K562 (cell line): ENCODE measurements around the gene GRIN1. TPM values are rescaled to one million over a fixed set of nuclear protein-coding genes. Genes with fewer than 3 reads are reported as not detected.

ENCODE experiments used
- ATAC-seq: fragments of 200-7000 bp; cut with Tn5 transposase; 3 replicates; pipeline ENCODE4 v1.9.1; 2020; ENCODE audit warnings: moderate library complexity
- Bru-seq: library from RNA; stranded (reverse); fragments of 400-500 nt; gene quantifications from one replicate; lab custom pipeline; 2021; lab: Mats Ljungman, UMichigan
- BruChase-seq, 2 experiments: library from RNA; stranded (reverse); fragments of 400-500 nt; gene quantifications; one replicate each; lab custom pipeline; 2021; lab: Mats Ljungman, UMichigan
- BruUV-seq: library from RNA; stranded (reverse); fragments of 400-500 nt; replicated peaks from 2 replicates; lab custom pipeline; 2021; lab: Mats Ljungman, UMichigan
- CTCF ChIA-PET: fragments of 300-600 bp; formaldehyde crosslinking; extraction: SDS; loops from one replicate; lab custom pipeline; 2021; ENCODE audit warnings: low intra/inter-chr PET ratio; lab: Yijun Ruan, JAX
- POLR2A ChIA-PET: fragments of 300-600, 350-650 bp; sonication (Branson Sonifier 250); formaldehyde crosslinking; extraction: SDS; loops from one replicate; lab custom pipeline; 2021; ENCODE audit warnings: antibody characterized with exemption, inconsistent platforms; lab: Yijun Ruan, JAX
- DNase-seq, 4 experiments: peaks; one replicate each; pipeline versions ENCODE4 v3.0.0 to v3.0.0-alpha.2; 2011 to 2018; ENCODE audit warnings: low spot score in 3 of 4, mixed read lengths in 3 of 4; ENCODE audit errors: extremely low read depth in 1 of 4
- FAIRE-seq: peaks from 2 replicates; lab custom pipeline; 2011; peaks lifted over from hg19 to GRCh38; lab: Jason Lieb, UNC
- H2AFZ ChIP-seq: 2 replicates; pipeline ENCODE4 v1.6.0; 2011; ENCODE audit warnings: low read depth, low read length, control low read depth, inconsistent platforms
- H3K27ac ChIP-seq: fragments of 200-600 bp; 3 replicates; pipeline ENCODE4 v1.8.0; 2011; ENCODE audit warnings: low read depth, mild to moderate bottlenecking, control low read depth, inconsistent platforms, low read length, moderate library complexity, mixed read lengths; ENCODE audit errors: extremely low read depth
- H3K27me3 ChIP-seq, 2 experiments: fragments of 300-600 bp in 1 of 2; 2 replicates in 1 of 2; 3 replicates in 1 of 2; pipeline versions ENCODE4 v1.6.0 to v1.8.0; 2011; ENCODE audit warnings: inconsistent platforms in 2 of 2, low read length in 2 of 2, mild to moderate bottlenecking in 1 of 2, mixed read lengths in 1 of 2, moderate library complexity in 1 of 2; ENCODE audit not compliant: control insufficient read depth in 2 of 2, insufficient read depth in 2 of 2
- H3K36me3 ChIP-seq: fragments of 300-600 bp; 3 replicates; pipeline ENCODE4 v1.8.0; 2011; ENCODE audit warnings: mild to moderate bottlenecking, low read length, inconsistent platforms; ENCODE audit not compliant: control insufficient read depth, insufficient read depth
- H3K4me1 ChIP-seq, 2 experiments: fragments of 200-600 bp in 1 of 2; replicated peaks in 1 of 2; 2 replicates in 1 of 2; 3 replicates in 1 of 2; pipeline versions ENCODE4 v1.5.1 to v1.8.0; 2011; ENCODE audit warnings: inconsistent platforms in 2 of 2, low read length in 2 of 2, mild to moderate bottlenecking in 1 of 2, mixed read lengths in 1 of 2, moderate library complexity in 1 of 2; ENCODE audit not compliant: control insufficient read depth in 2 of 2, insufficient read depth in 2 of 2
- H3K4me2 ChIP-seq: 2 replicates; pipeline ENCODE4 v1.6.1; 2011; ENCODE audit warnings: low read length, control low read depth, inconsistent platforms, mixed read lengths; ENCODE audit not compliant: insufficient read depth
- H3K4me3 ChIP-seq: fragments of 200-600 bp; sonication (generic), shearing (Covaris generic); 2 replicates; pipeline ENCODE4 v1.5.1; 2016; ENCODE audit warnings: control low read depth, inconsistent platforms
- H3K79me2 ChIP-seq: fragments of 200-600 bp; 3 replicates; pipeline ENCODE4 v1.8.0; 2011; ENCODE audit warnings: low read length, inconsistent platforms; ENCODE audit not compliant: control insufficient read depth, insufficient read depth
- H3K9ac ChIP-seq, 2 experiments: 2 replicates each; pipeline versions ENCODE4 v1.6.0 to v1.6.1; 2011; ENCODE audit warnings: low read depth in 2 of 2, low read length in 2 of 2, control low read depth in 1 of 2, inconsistent platforms in 1 of 2, mild to moderate bottlenecking in 1 of 2, mixed read lengths in 1 of 2; ENCODE audit not compliant: insufficient read depth in 1 of 2
- H3K9me1 ChIP-seq: one replicate; pipeline ENCODE4 v1.6.0; 2011; ENCODE audit warnings: inconsistent platforms, mild to moderate bottlenecking, low read length, moderate library complexity; ENCODE audit not compliant: control insufficient read depth, insufficient read depth
- H3K9me3 ChIP-seq: replicated peaks from 2 replicates; pipeline ENCODE4 v1.5.1; 2011; ENCODE audit warnings: low read depth, low read length, inconsistent platforms; ENCODE audit not compliant: control insufficient read depth, insufficient read depth
- H4K20me1 ChIP-seq: replicated peaks from 2 replicates; pipeline ENCODE4 v1.6.1; 2011; ENCODE audit warnings: low read length, inconsistent platforms, mixed read lengths; ENCODE audit not compliant: control insufficient read depth, insufficient read depth
- ATF1 ChIP-seq, 2 experiments: fragments of 450-650 bp in 1 of 2; IDR thresholded peaks; 2 replicates each; pipeline ENCODE4 v1.6.1; 2016; ENCODE audit warnings: missing compliant biosample characterization in 1 of 2, missing genetic modification characterization in 1 of 2
- CXXC5 ChIP-seq: fragments of 250-450 bp; sonication (Bioruptor Pico); IDR thresholded peaks from 2 replicates; pipeline ENCODE4 v1.8.0; 2022; ENCODE audit warnings: inconsistent platforms, mild to moderate bottlenecking, moderate library complexity
- JUND ChIP-seq, 2 experiments: IDR thresholded peaks; 2 replicates in 1 of 2; 3 replicates in 1 of 2; pipeline ENCODE4 v1.6.1; 2011; ENCODE audit warnings: borderline replicate concordance in 2 of 2, low read depth in 2 of 2, low read length in 2 of 2, improper control_type of control experiment in 1 of 2, missing biosample characterization in 1 of 2, missing genetic modification characterization in 1 of 2, missing genetic modification reagents in 1 of 2
- MED1 ChIP-seq: sonication (generic); formaldehyde crosslinking; IDR thresholded peaks from 2 replicates; pipeline ENCODE4 v1.8.1; 2023; ENCODE audit warnings: missing genetic modification reagents, borderline replicate concordance
- MTA1 ChIP-seq: fragments of 450-650 bp; IDR thresholded peaks from 2 replicates; pipeline ENCODE4 v1.6.1; 2017; ENCODE audit warnings: borderline replicate concordance
- TBL1XR1 ChIP-seq, 2 experiments: IDR thresholded peaks; 2 replicates each; pipeline ENCODE4 v1.6.1; 2012; ENCODE audit warnings: improper control_type of control experiment in 2 of 2, low read length in 2 of 2, mild to moderate bottlenecking in 1 of 2
- WGBS: fragments of 100-300 bp; shearing (Covaris generic); methylation state at CpG from one replicate; pipeline ENCODE4 v1.1.6; 2016; ENCODE audit warnings: low coverage, mixed read lengths; ENCODE audit not compliant: insufficient coverage; ENCODE audit errors: missing lambda C conversion rate; 5-methylcytosine and 5-hydroxymethylcytosine counted together
- in situ Hi-C: fragments of 300-500 bp; cut with MboI; formaldehyde crosslinking; loops from 4 replicates; pipeline ENCODE4 v1.15.0; 2018; ENCODE audit warnings: inconsistent platforms, mixed read lengths
- intact Hi-C: fragments of 100-400 bp; cut with micrococcal nuclease; formaldehyde crosslinking; loops from 2 replicates; pipeline ENCODE4 v1.14.2; 2022
- long read RNA-seq, 3 experiments: library from polyadenylated mRNA in 2 of 3; library from RNA in 1 of 3; unstranded in 2 of 3; stranded (forward) in 1 of 3; transcript quantifications; one replicate each; pipeline ENCODE4 v2.0.0, GENCODE V29; 2019 to 2022
- polyA minus RNA-seq, 3 experiments: library from RNA; depleted of rRNA, polyadenylated mRNA; stranded (reverse); fragments of >200 nt; gene quantifications; 2 replicates each; pipeline ENCODE4 v1.2.3, GENCODE V29; 2011
- polyA plus RNA-seq, 8 experiments: library from polyadenylated mRNA; depleted of rRNA in 4 of 8; stranded (reverse) in 5 of 8; unstranded in 3 of 8; fragments of >200 nt; fragmentation: Nextera tagmentation in 2 of 8; fragmentation: Illumina TruSeq in 1 of 8; extraction: Ambion mirVana in 2 of 8; extraction: Trizol in 1 of 8; gene quantifications; 2 replicates each; pipeline versions ENCODE4 v1.2.1 to v1.2.3, GENCODE V29; 2011 to 2014; ENCODE audit warnings: inconsistent platforms in 1 of 8, missing spikeins in 1 of 8
- total RNA-seq, 7 experiments: library from RNA; depleted of rRNA in 6 of 7; stranded (reverse); fragments of >200 nt in 6 of 7; fragmentation: Illumina TruSeq in 2 of 7; extraction: Trizol in 2 of 7; gene quantifications; 2 replicates each; pipeline versions ENCODE4 v1.2.1 to v1.2.3, GENCODE V29; 2011 to 2021; ENCODE audit warnings: low replicate concordance in 1 of 7
- TF ChIP-seq, protein P1 (sequence below), 3 experiments: fragments of 200-800 bp in 1 of 3; fragments of 250-450 bp in 1 of 3; fragments of 450-650 bp in 1 of 3; sonication (Bioruptor Pico) in 1 of 3; sonication (Bioruptor generic) in 1 of 3; formaldehyde crosslinking in 1 of 3; IDR thresholded peaks; 2 replicates each; pipeline versions ENCODE4 v1.6.1 to v1.8.0; 2016 to 2022; ENCODE audit warnings: mild to moderate bottlenecking in 2 of 3, missing genetic modification characterization in 2 of 3, missing compliant biosample characterization in 1 of 3, moderate library complexity in 1 of 3
- TF ChIP-seq, protein P2 (sequence below): fragments of 250-450 bp; sonication (Bioruptor Pico); IDR thresholded peaks from 2 replicates; pipeline ENCODE4 v1.4.0; 2020; ENCODE audit warnings: mild to moderate bottlenecking, moderate library complexity

Gene GRIN1
- total RNA-seq (2011; cell fraction: chromatin; rRNA removed; ENCODE audit: low replicate concordance): 0.25 and 3.0 TPM in 2 replicates
- total RNA-seq (2011; cell fraction: nucleolus; rRNA removed): 0.67 and 3.3 TPM in 2 replicates
- 0.53 and 1.2 TPM in 2 replicates for total RNA-seq (2011; cell fraction: nucleoplasm; rRNA removed)
- total RNA-seq (2014; rRNA removed) (not detected in 2 replicates), total RNA-seq (2014; rRNA removed; fragmentation: Illumina TruSeq; extraction: Trizol) (not detected in 2 replicates), total RNA-seq (2015; rRNA removed; fragmentation: Illumina TruSeq; extraction: Trizol) (not detected in 2 replicates), total RNA-seq (2021) (0.35 and 0.36 TPM in 2 replicates), polyA plus RNA-seq (2011; rRNA removed) (0.03 and 0.04 TPM in 2 replicates), polyA plus RNA-seq (2014; fragmentation: Illumina TruSeq; extraction: Trizol) (0.08 TPM in 1 of 2 replicates, not detected in the other), polyA plus RNA-seq (2014; fragmentation: Nextera tagmentation; extraction: Ambion mirVana) (not detected), polyA plus RNA-seq (2014; rRNA removed) (0.08 and 0.16 TPM in 2 replicates), polyA minus RNA-seq (2011; rRNA and poly(A)+ RNA removed) (not detected in 2 replicates), Bru-seq, nascent RNA (percentile 9 among the genes with signal in this experiment), BruChase-seq, experiment 1, labeled RNA remaining after a 2-hour chase (not detected), BruChase-seq, experiment 2, labeled RNA remaining after a 6-hour chase (not detected)
- 0.04 and 0.07 TPM in 2 replicates for polyA plus RNA-seq (2011; cell fraction: cytosol; rRNA removed)
- 0.34 and 0.67 TPM in 2 replicates for polyA plus RNA-seq (2011; cell fraction: nucleus; rRNA removed)
- 0.35 and 0.38 TPM in 2 replicates for polyA plus RNA-seq (2012)
- not detected in 2 replicates for polyA minus RNA-seq (2011; cell fraction: cytosol; rRNA and poly(A)+ RNA removed)
- 0.13 and 0.56 TPM in 2 replicates for polyA minus RNA-seq (2011; cell fraction: nucleus; rRNA and poly(A)+ RNA removed)
- long read RNA-seq, experiment 1: 0 reads
- long read RNA-seq, experiment 2: 0 reads
- long read RNA-seq, experiment 3: 0 reads

DNA sequence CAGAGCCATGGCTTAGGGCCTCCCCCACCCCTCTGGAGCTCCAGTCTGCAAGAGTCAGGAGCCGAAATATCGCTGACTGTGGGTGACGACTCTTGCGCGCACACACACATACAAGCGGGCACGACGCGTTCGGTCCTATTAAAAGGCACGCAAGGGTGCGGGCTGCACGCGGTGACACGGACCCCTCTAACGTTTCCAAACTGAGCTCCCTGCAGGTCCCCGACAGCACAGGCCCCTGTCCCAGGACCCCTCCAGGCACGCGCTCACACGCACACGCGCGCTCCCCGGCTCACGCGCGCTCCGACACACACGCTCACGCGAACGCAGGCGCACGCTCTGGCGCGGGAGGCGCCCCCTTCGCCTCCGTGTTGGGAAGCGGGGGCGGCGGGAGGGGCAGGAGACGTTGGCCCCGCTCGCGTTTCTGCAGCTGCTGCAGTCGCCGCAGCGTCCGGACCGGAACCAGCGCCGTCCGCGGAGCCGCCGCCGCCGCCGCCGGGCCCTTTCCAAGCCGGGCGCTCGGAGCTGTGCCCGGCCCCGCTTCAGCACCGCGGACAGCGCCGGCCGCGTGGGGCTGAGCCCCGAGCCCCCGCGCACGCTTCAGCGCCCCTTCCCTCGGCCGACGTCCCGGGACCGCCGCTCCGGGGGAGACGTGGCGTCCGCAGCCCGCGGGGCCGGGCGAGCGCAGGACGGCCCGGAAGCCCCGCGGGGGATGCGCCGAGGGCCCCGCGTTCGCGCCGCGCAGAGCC is at the start of gene GRIN1:
GRIN1 (plus strand) TSS at position 433 of the 746 bp plus-strand sequence. CDS start 333 bp downstream, outside the sequence.
- Histone ChIP-seq H3K9ac (no peak within 1 kb of the TSS), H3K79me2 (no peaks in the 10 kb centered on the region), H3K27me3 (peaks cover 43 to 83% of the 10 kb centered on the region in 2 experiments; a peak in 4 of 5 replicates), H3K36me3 (no peaks in the 10 kb centered on the region), H3K4me3 (no peak within 1 kb of the TSS), H3K27ac (no peak within 1 kb of the TSS), H3K4me2 (no peak within 1 kb of the TSS), H3K9me1 (no peaks in the 10 kb centered on the region), H4K20me1 (peaks cover 24% of the 10 kb centered on the region), H2AFZ (no peak within 1 kb of the TSS), H3K9me3 (no peaks in the 10 kb centered on the region), H3K4me1 (peaks cover 0 to 52% of the 10 kb centered on the region in 2 experiments; a peak in 2 of 5 replicates)
- in situ Hi-C loops (no loop called here), intact Hi-C loops (no loop called here)
- FAIRE-seq: no peak
- ChIA-PET POLR2A (interaction anchor here (0.8 to 2.5 kb wide), 4 partner anchors 9 to 85 kb away, joined by 3 to 22 read pairs (median 6); partner anchors contain the start of gene ENTPD2), CTCF (no interaction called here)
- 13% methylated on average over 58 of the region's 104 CpGs for WGBS
- BruUV-seq: no TSS peak
- peak; percentile 65 to 84 (median 74) for DNase-seq
- peak; percentile 84 for ATAC-seq
- TF ChIP-seq MED1 (CRISPR knock-in tag) (no peak), JUND (IDR thresholded peaks at IDR 0.05; ENCODE audit: borderline replicate concordance, low read depth, low read length) (no peak), JUND (tag; IDR thresholded peaks at IDR 0.05; ENCODE audit: borderline replicate concordance, low read depth, low read length) (no peak), TBL1XR1 (IDR thresholded peaks at IDR 0.05; ENCODE audit: low read length in 2 of 2) (no peak), MTA1 (no peak), CXXC5 (CRISPR knock-in tag) (peak; percentile 76), ATF1 (CRISPR knock-in tag; IDR thresholded peaks at IDR 0.05) (no peak), ATF1 (tag; IDR thresholded peaks at IDR 0.05) (no peak)
- TF ChIP-seq, protein P1, sequence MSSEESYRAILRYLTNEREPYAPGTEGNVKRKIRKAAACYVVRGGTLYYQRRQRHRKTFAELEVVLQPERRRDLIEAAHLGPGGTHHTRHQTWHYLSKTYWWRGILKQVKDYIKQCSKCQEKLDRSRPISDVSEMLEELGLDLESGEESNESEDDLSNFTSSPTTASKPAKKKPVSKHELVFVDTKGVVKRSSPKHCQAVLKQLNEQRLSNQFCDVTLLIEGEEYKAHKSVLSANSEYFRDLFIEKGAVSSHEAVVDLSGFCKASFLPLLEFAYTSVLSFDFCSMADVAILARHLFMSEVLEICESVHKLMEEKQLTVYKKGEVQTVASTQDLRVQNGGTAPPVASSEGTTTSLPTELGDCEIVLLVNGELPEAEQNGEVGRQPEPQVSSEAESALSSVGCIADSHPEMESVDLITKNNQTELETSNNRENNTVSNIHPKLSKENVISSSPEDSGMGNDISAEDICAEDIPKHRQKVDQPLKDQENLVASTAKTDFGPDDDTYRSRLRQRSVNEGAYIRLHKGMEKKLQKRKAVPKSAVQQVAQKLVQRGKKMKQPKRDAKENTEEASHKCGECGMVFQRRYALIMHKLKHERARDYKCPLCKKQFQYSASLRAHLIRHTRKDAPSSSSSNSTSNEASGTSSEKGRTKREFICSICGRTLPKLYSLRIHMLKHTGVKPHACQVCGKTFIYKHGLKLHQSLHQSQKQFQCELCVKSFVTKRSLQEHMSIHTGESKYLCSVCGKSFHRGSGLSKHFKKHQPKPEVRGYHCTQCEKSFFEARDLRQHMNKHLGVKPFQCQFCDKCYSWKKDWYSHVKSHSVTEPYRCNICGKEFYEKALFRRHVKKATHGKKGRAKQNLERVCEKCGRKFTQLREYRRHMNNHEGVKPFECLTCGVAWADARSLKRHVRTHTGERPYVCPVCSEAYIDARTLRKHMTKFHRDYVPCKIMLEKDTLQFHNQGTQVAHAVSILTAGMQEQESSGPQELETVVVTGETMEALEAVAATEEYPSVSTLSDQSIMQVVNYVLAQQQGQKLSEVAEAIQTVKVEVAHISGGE (CRISPR knock-in tag; IDR thresholded peaks at IDR 0.05): peak in 1 of 3 experiments; percentile 38; a peak in 1 of 6 replicates
- TF ChIP-seq, protein P2, sequence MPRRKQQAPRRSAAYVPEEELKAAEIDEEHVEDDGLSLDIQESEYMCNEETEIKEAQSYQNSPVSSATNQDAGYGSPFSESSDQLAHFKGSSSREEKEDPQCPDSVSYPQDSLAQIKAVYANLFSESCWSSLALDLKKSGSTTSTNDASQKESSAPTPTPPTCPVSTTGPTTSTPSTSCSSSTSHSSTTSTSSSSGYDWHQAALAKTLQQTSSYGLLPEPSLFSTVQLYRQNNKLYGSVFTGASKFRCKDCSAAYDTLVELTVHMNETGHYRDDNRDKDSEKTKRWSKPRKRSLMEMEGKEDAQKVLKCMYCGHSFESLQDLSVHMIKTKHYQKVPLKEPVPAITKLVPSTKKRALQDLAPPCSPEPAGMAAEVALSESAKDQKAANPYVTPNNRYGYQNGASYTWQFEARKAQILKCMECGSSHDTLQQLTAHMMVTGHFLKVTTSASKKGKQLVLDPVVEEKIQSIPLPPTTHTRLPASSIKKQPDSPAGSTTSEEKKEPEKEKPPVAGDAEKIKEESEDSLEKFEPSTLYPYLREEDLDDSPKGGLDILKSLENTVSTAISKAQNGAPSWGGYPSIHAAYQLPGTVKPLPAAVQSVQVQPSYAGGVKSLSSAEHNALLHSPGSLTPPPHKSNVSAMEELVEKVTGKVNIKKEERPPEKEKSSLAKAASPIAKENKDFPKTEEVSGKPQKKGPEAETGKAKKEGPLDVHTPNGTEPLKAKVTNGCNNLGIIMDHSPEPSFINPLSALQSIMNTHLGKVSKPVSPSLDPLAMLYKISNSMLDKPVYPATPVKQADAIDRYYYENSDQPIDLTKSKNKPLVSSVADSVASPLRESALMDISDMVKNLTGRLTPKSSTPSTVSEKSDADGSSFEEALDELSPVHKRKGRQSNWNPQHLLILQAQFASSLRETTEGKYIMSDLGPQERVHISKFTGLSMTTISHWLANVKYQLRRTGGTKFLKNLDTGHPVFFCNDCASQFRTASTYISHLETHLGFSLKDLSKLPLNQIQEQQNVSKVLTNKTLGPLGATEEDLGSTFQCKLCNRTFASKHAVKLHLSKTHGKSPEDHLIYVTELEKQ (CRISPR knock-in tag): no peak
